ENCODE measurements around the gene FMC1. TPM values are rescaled to one million over a fixed set of nuclear protein-coding genes. Genes with fewer than 3 reads are reported as not detected.
"Not testable (repeated sequence)": the region's sequence is repeated elsewhere in the genome, so short reads cannot be mapped to it uniquely, and the experiment has no call there.

The FMC1 gene
- total and polyA plus RNA-seq, 7 donors: 16.6 to 43.5 (median 27.1) TPM

GRCh38 chr7:139317939-139318505, 23.1 kb upstream of the FMC1 start:
- Histone ChIP-seq H3K4me1 (no peaks in the 10 kb centered on the region), H3K36me3 (no peaks in the 10 kb centered on the region), H3K4me3 (no peak overlapping the region), H3K27ac (no peak overlapping the region), H3K9me3 (no peaks in the 10 kb centered on the region), H3K27me3 (no peaks in the 10 kb centered on the region)
- TF ChIP-seq EP300 (IDR thresholded peaks at IDR 0.05): no peak
- TF ChIP-seq POLR2A (IDR thresholded peaks at IDR 0.05): no peak
- TF ChIP-seq CTCF (IDR thresholded peaks at IDR 0.05): no peak
- no peak for TF ChIP-seq POLR2AphosphoS5 (IDR thresholded peaks at IDR 0.05)
- intact Hi-C loops (cut with DNase I): no loop called here
- no peak for DNase-seq
- 71 to 75% methylated on average over 5 of the region's 5 CpGs for WGBS, 2 donors

- 62 to 78% methylated on average over 11 of the region's 11 CpGs for WGBS, 2 donors
These were observed 19.9 kb upstream of the FMC1 start for GRCh38 chr7:139321071-139321745.

GRCh38 chr7:139324709-139325108, 16.4 kb upstream of the FMC1 start:
- H3K4me3 ChIP-seq; DNase-seq; H3K4me1 ChIP-seq; intact Hi-C loops (cut with DNase I); H3K27ac ChIP-seq; H3K27me3 ChIP-seq; H3K36me3 ChIP-seq; H3K9me3 ChIP-seq: not testable (repeated sequence)
- 95 to 96% methylated on average over 11 of the region's 11 CpGs for WGBS, 2 donors

More at GRCh38 chr7:139321071-139321745, 19.9 kb upstream of the FMC1 start:
- no peaks in the 10 kb centered on the region for H3K4me1 ChIP-seq
- intact Hi-C loops (cut with DNase I): no loop called here
- DNase-seq: no peak
- H3K9me3 ChIP-seq: no peaks in the 10 kb centered on the region
- TF ChIP-seq CTCF (IDR thresholded peaks at IDR 0.05) (no peak), EP300 (IDR thresholded peaks at IDR 0.05) (no peak), POLR2A (IDR thresholded peaks at IDR 0.05) (no peak), POLR2AphosphoS5 (IDR thresholded peaks at IDR 0.05) (no peak)
- no peak overlapping the region for H3K4me3 ChIP-seq
- H3K27ac ChIP-seq: no peak overlapping the region
- no peaks in the 10 kb centered on the region for H3K36me3 ChIP-seq
- no peaks in the 10 kb centered on the region for H3K27me3 ChIP-seq

GRCh38 chr7:139328375-139328774, 12.8 kb upstream of the FMC1 start:
- H3K27ac ChIP-seq: no peak overlapping the region
- TF ChIP-seq CTCF (IDR thresholded peaks at IDR 0.05) (no peak), EP300 (IDR thresholded peaks at IDR 0.05) (no peak)
- DNase-seq: no peak
- intact Hi-C loops (cut with DNase I): no loop called here
- no peaks in the 10 kb centered on the region for H3K36me3 ChIP-seq
- 75 to 80% methylated on average over 2 of the region's 2 CpGs for WGBS, 2 donors
- no peak overlapping the region for H3K4me3 ChIP-seq
- H3K4me1 ChIP-seq: no peaks in the 10 kb centered on the region
- no peaks in the 10 kb centered on the region for H3K27me3 ChIP-seq
- H3K9me3 ChIP-seq: no peaks in the 10 kb centered on the region

GRCh38 chr7:139329119-139329518, 12.0 kb upstream of the FMC1 start:
- no peak overlapping the region for H3K4me3 ChIP-seq
- intact Hi-C loops (cut with DNase I): no loop called here
- no peaks in the 10 kb centered on the region for H3K4me1 ChIP-seq
- TF ChIP-seq CTCF (IDR thresholded peaks at IDR 0.05): no peak
- H3K36me3 ChIP-seq: no peaks in the 10 kb centered on the region
- WGBS, 2 donors: 44 to 68% methylated on average over 2 of the region's 2 CpGs
- no peak overlapping the region for H3K27ac ChIP-seq
- no peaks in the 10 kb centered on the region for H3K9me3 ChIP-seq
- DNase-seq: no peak
- H3K27me3 ChIP-seq: no peaks in the 10 kb centered on the region
